ENCODE results near the gene MAPK11.

- TF ChIP-seq CTCF (IDR thresholded peaks at IDR 0.05) (no peak), POLR2A (IDR thresholded peaks at IDR 0.05) (no peak)
Observed at GRCh38 chr22:50216055-50216683, 54.0 kb downstream of the MAPK11 start.

Measured in esophagus squamous epithelium (tissue), 4 donors.